ENCODE measurements around the gene GRIN2A.

The GRIN2A gene

GRCh38 chr16:9955677-9956076, 226.6 kb downstream of the GRIN2A start:
- DNase-seq, result no peak

- no peak for DNase-seq
These were observed 228.2 kb downstream of the GRIN2A start for GRCh38 chr16:9953908-9954570.

GRCh38 chr16:9950658-9951057, 231.6 kb downstream of the GRIN2A start:
- no peak for DNase-seq

GRCh38 chr16:9949396-9949795, 232.8 kb downstream of the GRIN2A start:
- no peak for DNase-seq

- no peak for DNase-seq
These were observed 233.3 kb downstream of the GRIN2A start for GRCh38 chr16:9948933-9949332.

- DNase-seq, result no peak
These were observed 236.1 kb downstream of the GRIN2A start for GRCh38 chr16:9946022-9946720.

GRCh38 chr16:9943121-9943520, 239.1 kb downstream of the GRIN2A start:
- DNase-seq, result no peak

- DNase-seq, result no peak
These were observed 241.0 kb downstream of the GRIN2A start for GRCh38 chr16:9941245-9941644.

GRCh38 chr16:9934723-9935508, 247.3 kb downstream of the GRIN2A start:
- no peak for DNase-seq

- DNase-seq, result no peak
These were observed 249.1 kb downstream of the GRIN2A start for GRCh38 chr16:9932919-9933653.

- no peak for DNase-seq
These were observed 250.2 kb downstream of the GRIN2A start for GRCh38 chr16:9932000-9932399.

- DNase-seq, result no peak
These were observed 252.4 kb downstream of the GRIN2A start for GRCh38 chr16:9929836-9930235.

GRCh38 chr16:9929313-9929712, 252.9 kb downstream of the GRIN2A start:
- DNase-seq, result no peak

GRCh38 chr16:9922441-9922840, 259.8 kb downstream of the GRIN2A start:
- DNase-seq, result no peak

- no peak for DNase-seq
These were observed 260.2 kb downstream of the GRIN2A start for GRCh38 chr16:9921997-9922396.

- DNase-seq, result no peak
These were observed 262.8 kb downstream of the GRIN2A start for GRCh38 chr16:9919460-9919859.

GRCh38 chr16:9917691-9918090, 264.5 kb downstream of the GRIN2A start:
- DNase-seq, result no peak

GRCh38 chr16:9913604-9914326, 268.5 kb downstream of the GRIN2A start:
- DNase-seq, result no peak

GRCh38 chr16:9911989-9912388, 270.2 kb downstream of the GRIN2A start:
- DNase-seq, result no peak

GRCh38 chr16:9911231-9911630, 271.0 kb downstream of the GRIN2A start:
- no peak for DNase-seq

GRCh38 chr16:9909072-9909825, 273.0 kb downstream of the GRIN2A start:
- no peak for DNase-seq

- DNase-seq, result no peak
These were observed 273.6 kb downstream of the GRIN2A start for GRCh38 chr16:9908613-9909012.

All from stimulated activated CD4-positive, alpha-beta T cell treated with anti-CD3 and anti-CD28 coated beads, Interleukin-2, amount 100 ng/mL, for 48 hours (primary cell).